IMR-90 (cell line): ENCODE results near the gene AAK1. TPM values are rescaled to one million over a fixed set of nuclear protein-coding genes. Genes with fewer than 3 reads are reported as not detected.
"Not testable (repeated sequence)": the region's sequence is repeated elsewhere in the genome, so short reads cannot be mapped to it uniquely, and the experiment has no call there.

Source experiments
- ATAC-seq: fragments of 200-7000 bp; cut with Tn5 transposase; 2 replicates; pipeline ENCODE4 v1.9.1; 2020; ENCODE audit warnings: low read depth, mild to moderate bottlenecking, moderate library complexity
- BruUV-seq: library from RNA; stranded (reverse); fragments of 400-500 nt; replicated peaks from 2 replicates; lab custom pipeline; 2021; lab: Mats Ljungman, UMichigan
- CTCF ChIA-PET: fragments of 300-600 bp; formaldehyde crosslinking; extraction: SDS; loops from one replicate; lab custom pipeline; 2021; ENCODE audit warnings: antibody characterized with exemption; lab: Yijun Ruan, JAX
- POLR2A ChIA-PET: fragments of 300-600 bp; sonication (Branson Sonifier 250); formaldehyde crosslinking; loops from one replicate; lab custom pipeline; 2022; ENCODE audit warnings: antibody characterized with exemption; ENCODE audit not compliant: unreplicated experiment; lab: Charles Lee
- DNase-seq: peaks from one replicate; pipeline ENCODE4 v3.0.0; 2013
- H2AFZ ChIP-seq: replicated peaks from 2 replicates; pipeline ENCODE3; 2013; ENCODE audit warnings: low read length, mild to moderate bottlenecking; ENCODE audit not compliant: poor library complexity
- H2AK5ac ChIP-seq: 2 replicates; pipeline ENCODE4 v1.6.1; 2013; ENCODE audit warnings: low read depth, low read length, inconsistent platforms
- H2AK9ac ChIP-seq: replicated peaks from 2 replicates; pipeline ENCODE3; 2013; ENCODE audit warnings: mild to moderate bottlenecking, low read depth, low read length, moderate library complexity; ENCODE audit not compliant: poor library complexity
- H2BK120ac ChIP-seq: 2 replicates; pipeline ENCODE4 v1.6.1; 2013; ENCODE audit warnings: low read depth, low read length, inconsistent platforms
- H2BK15ac ChIP-seq: 3 replicates; pipeline ENCODE4 v1.6.1; 2013; ENCODE audit warnings: low read depth, low read length, inconsistent platforms
- H2BK20ac ChIP-seq: 2 replicates; pipeline ENCODE4 v1.6.1; 2013; ENCODE audit warnings: low read depth, mild to moderate bottlenecking, inconsistent platforms, low read length, moderate library complexity
- H2BK5ac ChIP-seq: 2 replicates; pipeline ENCODE4 v1.6.1; 2013; ENCODE audit warnings: mild to moderate bottlenecking, low read depth, low read length, inconsistent platforms; ENCODE audit not compliant: poor library complexity, severe bottlenecking
- H3K14ac ChIP-seq: replicated peaks from 2 replicates; pipeline ENCODE4 v1.6.1; 2013; ENCODE audit warnings: low read depth, low read length, inconsistent platforms
- H3K18ac ChIP-seq: 2 replicates; pipeline ENCODE4 v1.6.1; 2013; ENCODE audit warnings: low read depth, low read length, control low read depth
- H3K23ac ChIP-seq: 2 replicates; pipeline ENCODE4 v1.6.1; 2013; ENCODE audit warnings: low read depth, low read length, inconsistent platforms
- H3K27ac ChIP-seq: 2 replicates; pipeline ENCODE4 v1.5.1; 2013; ENCODE audit warnings: mild to moderate bottlenecking, control low read depth, low read length; ENCODE audit not compliant: insufficient read depth
- H3K27me3 ChIP-seq: 2 replicates; pipeline ENCODE4 v1.6.1; 2013; ENCODE audit warnings: low read length; ENCODE audit not compliant: control insufficient read depth, insufficient read depth
- H3K36me3 ChIP-seq: 2 replicates; pipeline ENCODE4 v1.6.1; 2013; ENCODE audit warnings: low read length, mixed read lengths; ENCODE audit not compliant: control insufficient read depth, insufficient read depth
- H3K4ac ChIP-seq: 2 replicates; pipeline ENCODE4 v1.6.1; 2013; ENCODE audit warnings: low read depth, low read length, inconsistent platforms
- H3K4me1 ChIP-seq: 2 replicates; pipeline ENCODE4 v1.6.1; 2013; ENCODE audit warnings: low read length, mixed read lengths; ENCODE audit not compliant: control insufficient read depth, insufficient read depth
- H3K4me2 ChIP-seq: 2 replicates; pipeline ENCODE4 v1.6.1; 2013; ENCODE audit warnings: low read depth, mild to moderate bottlenecking, control low read depth, low read length, moderate library complexity
- H3K4me3 ChIP-seq: 2 replicates; pipeline ENCODE4 v1.5.1; 2013; ENCODE audit warnings: low read depth, mild to moderate bottlenecking, control low read depth, low read length, moderate library complexity; ENCODE audit not compliant: insufficient read depth
- H3K56ac ChIP-seq: 2 replicates; pipeline ENCODE4 v1.6.1; 2013; ENCODE audit warnings: low read length, inconsistent platforms; ENCODE audit not compliant: insufficient read depth; ENCODE audit errors: extremely low read depth
- H3K79me1 ChIP-seq, 2 experiments: 2 replicates each; pipeline ENCODE4 v1.6.1; 2013; ENCODE audit warnings: low read length in 2 of 2, inconsistent platforms in 1 of 2, low read depth in 1 of 2
- H3K9ac ChIP-seq: 2 replicates; pipeline ENCODE4 v1.6.1; 2013; ENCODE audit warnings: low read depth, low read length, control low read depth
- H3K9me1 ChIP-seq: 2 replicates; pipeline ENCODE4 v1.6.1; 2013; ENCODE audit warnings: low read length, inconsistent platforms; ENCODE audit not compliant: insufficient read depth
- H3K9me3 ChIP-seq: 2 replicates; pipeline ENCODE4 v1.6.1; 2013; ENCODE audit warnings: low read length; ENCODE audit not compliant: control insufficient read depth, insufficient read depth
- H4K20me1 ChIP-seq: 2 replicates; pipeline ENCODE4 v1.6.1; 2013; ENCODE audit warnings: low read length, inconsistent platforms; ENCODE audit not compliant: insufficient read depth
- H4K5ac ChIP-seq: 2 replicates; pipeline ENCODE4 v1.6.1; 2013; ENCODE audit warnings: mild to moderate bottlenecking, low read depth, low read length, control low read depth
- H4K8ac ChIP-seq, 2 experiments: 2 replicates each; pipeline ENCODE4 v1.6.1; 2013; ENCODE audit warnings: low read depth in 2 of 2, low read length in 2 of 2, control low read depth in 1 of 2, inconsistent platforms in 1 of 2
- H4K91ac ChIP-seq: 2 replicates; pipeline ENCODE4 v1.6.1; 2013; ENCODE audit warnings: low read depth, low read length, inconsistent platforms; ENCODE audit not compliant: insufficient read depth
- WGBS, 2 experiments: methylation state at CpG; one replicate each; pipeline versions ENCODE4 v1.1.5 to v1.1.7; 2013; ENCODE audit warnings: missing lambda C conversion rate in 2 of 2; ENCODE audit not compliant: insufficient read length in 1 of 2; ENCODE audit errors: extremely low coverage in 2 of 2; 5-methylcytosine and 5-hydroxymethylcytosine counted together
- dilution Hi-C: fragments of 300-500 bp; cut with HindIII; formaldehyde crosslinking; loops from one replicate; pipeline ENCODE4 v1.14.3; 2018; ENCODE audit warnings: low sequenced_read_pairs; ENCODE audit not compliant: unreplicated experiment
- in situ Hi-C: fragments of 300-500 bp; cut with MboI; formaldehyde crosslinking; loops from 3 replicates; pipeline ENCODE4 v1.14.3; 2019; ENCODE audit warnings: low sequenced_read_pairs, inconsistent platforms, mixed read lengths
- intact Hi-C: fragments of 100-400 bp; cut with micrococcal nuclease; formaldehyde crosslinking; loops from 2 replicates; pipeline ENCODE4 v1.10.0; 2022
- polyA plus RNA-seq, 3 experiments: library from polyadenylated mRNA; depleted of rRNA; stranded (reverse); fragments of >200 nt; gene quantifications; 2 replicates each; pipeline ENCODE4 v1.2.3, GENCODE V29; 2012; ENCODE audit warnings: low replicate concordance in 1 of 3
- total RNA-seq: library from RNA; depleted of rRNA; stranded (reverse); fragments of >200 nt; gene quantifications from 2 replicates; pipeline ENCODE4 v1.2.3, GENCODE V29; 2012

AAK1 gene
- total and polyA plus RNA-seq, 2 of the 4 experiments (the other 2 are of a cell fraction): 21.9 to 26.5 TPM

GRCh38 chr2:69439499-69439898 lies 204.0 kb downstream of the AAK1 start:
- H2BK120ac ChIP-seq, H3K4ac ChIP-seq, H3K4me2 ChIP-seq, H4K5ac ChIP-seq, H4K20me1 ChIP-seq, H3K36me3 ChIP-seq, H2BK20ac ChIP-seq, H2BK15ac ChIP-seq, DNase-seq, H2AK9ac ChIP-seq, H3K18ac ChIP-seq, H4K8ac ChIP-seq, BruUV-seq, H3K9me3 ChIP-seq, H2BK5ac ChIP-seq, H3K9ac ChIP-seq, H3K4me1 ChIP-seq, H3K27ac ChIP-seq, in situ Hi-C loops, H3K4me3 ChIP-seq, H2AK5ac ChIP-seq, POLR2A ChIA-PET, H4K91ac ChIP-seq, CTCF ChIA-PET, H2AFZ ChIP-seq, H3K14ac ChIP-seq, ATAC-seq, dilution Hi-C loops, H3K27me3 ChIP-seq, H3K56ac ChIP-seq, H3K9me1 ChIP-seq, H3K23ac ChIP-seq: not testable (repeated sequence)
- no CpG with 5 or more reads among the region's 2 CpGs for WGBS, 2 experiments
- intact Hi-C loops: loop anchor here (5.0 kb wide), 1 partner anchor 273 kb away; no protein-coding TSS in a partner anchor
- peaks cover 19 to 28% of the 10 kb centered on the region in 2 experiments for H3K79me1 ChIP-seq
